HG03139 (cell line): ENCODE measurements around the gene CST6.

Source experiments
- ATAC-seq: cut with Tn5 transposase; IDR thresholded peaks from one replicate; pipeline ENCODE4 v1.9.1; 2021; ENCODE audit not compliant: unreplicated experiment

Gene CST6

GRCh38 chr11:66045177-66045639 lies 33.4 kb downstream of the CST6 start:
- no peak for ATAC-seq

GRCh38 chr11:66046901-66047300 lies 35.1 kb downstream of the CST6 start:
- ATAC-seq, result no peak

DNA sequence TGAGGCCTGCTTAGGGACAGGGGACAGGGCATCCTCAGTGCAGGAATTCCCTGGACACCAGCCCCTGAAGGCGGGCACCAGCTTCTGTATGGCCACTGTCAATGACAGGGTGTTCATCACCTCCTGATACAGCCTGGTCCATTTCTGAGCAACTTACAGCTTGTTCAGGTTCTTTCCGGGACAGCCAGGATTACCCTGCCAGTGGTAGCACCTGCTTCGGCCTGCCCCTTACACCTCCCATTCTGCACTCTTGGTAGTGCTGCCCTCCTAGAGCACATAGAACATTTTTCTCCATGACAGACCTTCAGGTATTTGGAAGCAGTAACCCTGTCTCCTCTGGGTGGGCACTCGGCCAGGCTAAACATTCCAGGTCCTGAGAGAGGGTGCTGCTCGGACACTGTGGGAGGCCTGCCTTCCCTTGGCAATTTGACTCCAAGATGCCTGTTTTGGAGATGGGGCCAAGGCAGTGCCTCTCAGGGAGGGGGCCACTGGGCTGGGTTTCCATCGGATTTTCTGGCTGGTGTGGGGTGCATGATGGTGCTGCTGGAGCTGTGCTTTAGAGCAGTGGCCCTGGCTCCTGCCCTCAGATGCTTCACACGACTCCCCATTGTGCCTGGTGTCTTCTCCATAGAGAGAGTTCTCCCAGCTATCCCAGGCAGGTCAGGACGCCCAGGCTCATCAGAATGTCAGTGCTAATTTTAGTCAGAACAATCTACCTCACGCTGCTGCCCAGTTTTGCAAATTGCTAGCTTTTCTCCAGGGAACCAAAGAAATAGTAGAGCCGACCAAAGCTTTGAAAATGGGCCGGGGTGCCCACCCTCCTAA lies 35.9 kb downstream of the CST6 start:
- ATAC-seq, result no peak

DNA sequence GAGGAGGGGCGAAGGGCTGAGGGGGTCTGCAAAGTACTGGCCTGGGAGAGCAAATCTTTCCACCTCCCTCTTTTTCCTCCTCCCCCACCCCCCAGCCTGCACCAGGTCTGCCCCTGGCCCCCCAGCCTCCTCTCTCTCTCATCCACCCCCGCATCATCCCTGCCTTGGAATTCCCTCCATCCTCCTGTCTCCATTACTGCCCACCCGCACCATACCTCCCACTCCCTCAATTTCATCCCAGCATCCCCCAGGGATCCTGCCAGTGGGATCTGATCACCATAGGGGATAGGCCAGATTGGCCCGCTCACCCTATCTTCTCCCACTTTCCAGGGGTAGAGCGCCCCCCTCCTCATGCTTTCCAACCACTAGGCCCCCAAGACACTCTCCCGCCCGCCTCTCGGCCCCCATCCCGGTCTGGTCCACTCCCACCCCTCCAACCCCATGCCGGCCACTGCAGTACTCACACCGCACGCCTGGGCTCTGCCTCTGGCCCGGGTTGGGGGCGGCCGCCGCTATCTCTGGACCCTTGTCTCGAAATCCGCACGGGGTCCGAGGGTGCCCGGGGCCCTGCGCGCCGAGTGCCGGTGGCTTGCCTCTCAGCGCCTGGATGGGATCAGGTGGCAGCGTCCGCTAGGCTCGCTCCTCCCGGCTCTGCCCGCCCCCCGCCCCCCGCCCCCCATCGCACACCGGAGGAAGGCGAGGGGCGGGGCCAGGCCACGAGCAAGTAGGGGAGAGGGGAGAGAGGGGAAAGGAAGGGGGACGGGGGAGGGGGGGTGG lies 36.9 kb downstream of the CST6 start, which contains the start of gene GAL3ST3:
Gene GAL3ST3, minus strand, starts transcription at position 615 of the 777 bp plus-strand sequence. CDS start 3,746 bp downstream, outside the sequence.
- no peak for ATAC-seq

DNA sequence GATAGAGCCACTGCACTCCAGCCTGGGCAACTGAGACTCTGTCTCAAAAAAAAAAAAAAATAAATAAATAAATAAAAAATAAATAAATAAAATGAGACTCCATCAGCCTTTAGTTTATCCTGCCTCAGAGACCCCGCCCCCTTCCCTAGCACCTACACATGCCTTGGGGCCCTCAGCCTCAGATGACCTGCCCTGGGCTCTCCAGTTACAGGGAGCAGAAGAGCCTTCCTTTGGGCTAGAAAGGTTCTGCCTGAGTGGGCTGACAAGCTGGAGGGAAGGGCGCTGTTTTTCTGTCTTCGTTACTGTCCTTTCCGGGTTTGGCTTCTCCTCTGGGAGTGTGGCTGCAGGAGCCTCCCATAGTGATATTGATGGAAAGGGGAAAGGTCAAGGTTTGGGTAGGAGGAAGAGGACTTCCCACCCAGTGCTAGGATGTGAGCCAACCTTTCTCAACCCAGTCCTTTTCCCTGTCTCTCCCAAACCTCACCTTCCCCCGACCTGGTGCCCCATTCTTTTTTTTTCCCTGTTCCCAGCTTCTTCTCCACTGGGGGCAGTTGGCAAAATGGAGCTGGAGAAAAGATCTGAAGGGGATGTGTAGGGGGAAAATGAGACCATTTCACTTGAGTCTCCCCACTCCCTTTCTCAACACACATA lies 38.9 kb downstream of the CST6 start:
- no peak for ATAC-seq

DNA sequence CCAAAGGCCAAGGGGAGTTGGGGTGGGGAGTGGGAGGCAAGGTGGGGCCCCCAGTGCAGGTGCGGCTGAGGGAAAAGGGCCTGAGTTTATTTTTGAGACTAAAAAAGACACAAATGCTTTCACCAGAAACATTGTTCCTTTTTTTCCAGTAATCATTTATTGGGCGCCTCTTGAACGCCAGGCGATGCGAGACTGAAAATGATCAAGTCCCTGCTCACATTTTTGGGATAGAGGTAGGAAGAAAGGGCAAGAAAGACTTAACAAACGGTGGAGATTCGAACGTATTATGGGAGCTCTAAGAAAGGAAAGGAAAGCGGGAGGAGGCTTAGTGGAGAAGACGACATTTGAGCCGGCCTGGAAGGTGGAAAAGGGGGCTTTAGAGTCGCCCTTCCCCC lies 39.6 kb downstream of the CST6 start:
- no peak for ATAC-seq

DNA sequence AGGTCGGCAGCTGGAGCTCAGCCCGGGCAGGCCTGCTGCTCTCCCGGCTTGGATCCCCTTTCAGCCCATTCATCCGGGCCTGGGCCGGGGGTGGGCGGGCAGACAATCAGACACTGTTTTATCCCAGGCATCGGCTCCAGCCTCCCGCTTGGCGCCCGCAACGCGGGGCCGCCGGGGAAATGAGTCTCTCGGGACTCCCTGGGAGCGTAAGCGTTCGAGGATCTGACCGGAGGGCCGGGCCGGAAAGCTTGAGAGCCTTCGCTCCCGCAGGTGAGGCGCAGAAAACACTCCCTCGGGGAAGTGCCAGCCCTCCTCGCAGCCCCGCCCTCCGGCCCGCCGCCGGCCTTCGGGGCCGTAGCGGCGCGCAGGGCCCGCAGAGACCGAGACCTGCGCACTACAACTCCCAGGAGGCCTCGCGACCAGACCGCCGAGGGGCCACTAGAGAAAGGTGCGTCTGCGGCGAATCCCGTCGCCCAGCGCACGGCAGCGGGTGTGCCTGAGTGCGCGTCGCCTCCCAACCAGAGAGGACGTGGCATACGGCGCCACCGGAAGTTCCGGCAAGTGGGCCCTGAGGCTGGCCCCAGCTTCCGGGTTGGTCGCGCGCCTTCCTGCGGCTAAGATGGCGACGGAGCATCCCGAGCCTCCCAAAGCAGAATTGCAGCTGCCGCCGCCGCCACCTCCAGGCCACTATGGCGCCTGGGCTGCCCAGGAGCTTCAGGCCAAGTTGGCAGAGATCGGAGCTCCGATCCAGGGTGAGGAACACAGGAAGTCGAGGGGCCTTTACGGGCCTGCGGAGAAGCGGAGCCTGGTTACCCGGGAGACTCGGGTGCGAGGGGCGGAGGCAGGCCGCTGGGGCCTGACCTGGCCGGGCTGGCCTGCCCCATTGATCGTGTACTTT lies 40.2 kb downstream of the CST6 start, which contains the start of gene SF3B2:
Gene SF3B2, plus strand, starts transcription at position 599 of the 898 bp plus-strand sequence. Its CDS starts 21 bp downstream, at position 620.
- ATAC-seq, result peak; percentile 92

- ATAC-seq, result no peak
Measured at GRCh38 chr11:66052664-66052982, 40.8 kb downstream of the CST6 start.

GRCh38 chr11:66055021-66055420 lies 43.2 kb downstream of the CST6 start:
- no peak for ATAC-seq

DNA sequence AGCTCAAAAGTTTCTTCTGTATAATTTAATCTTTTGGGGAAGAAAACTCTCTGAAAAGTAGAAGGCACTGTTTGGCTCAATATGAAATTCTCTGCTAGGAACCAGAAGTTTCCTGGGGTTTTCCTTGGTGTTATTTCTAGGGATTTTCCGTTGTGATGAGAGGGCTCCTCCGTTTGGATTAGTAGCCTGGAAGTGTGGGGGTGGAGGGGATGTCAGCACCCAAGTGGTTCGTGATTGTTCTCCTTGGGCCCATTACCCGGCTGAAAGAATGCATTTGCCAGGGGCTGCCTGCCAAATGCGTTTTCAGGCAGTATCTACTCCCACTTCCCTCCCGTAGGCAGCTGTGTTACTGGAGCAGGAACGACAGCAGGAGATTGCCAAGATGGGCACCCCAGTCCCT lies 44.7 kb downstream of the CST6 start:
- ATAC-seq, result no peak

GRCh38 chr11:66059966-66060680 lies 48.3 kb downstream of the CST6 start:
- ATAC-seq, result no peak

- ATAC-seq, result no peak
Measured at GRCh38 chr11:66061268-66061667, 49.5 kb downstream of the CST6 start.

GRCh38 chr11:66062408-66062807 lies 50.6 kb downstream of the CST6 start:
- ATAC-seq, result no peak
